Measurements from ENCODE around the gene RPL22L1.
"Not testable (repeated sequence)": the region's sequence is repeated elsewhere in the genome, so short reads cannot be mapped to it uniquely, and the experiment has no call there.

Gene RPL22L1

GRCh38 chr3:170829546-170830272, 40.3 kb downstream of the RPL22L1 start:
- H3K4me3 ChIP-seq (ENCODE audit: low read depth, low read length), result no peak overlapping the region
- no peak overlapping the region for H3K27ac ChIP-seq
- H3K9me3 ChIP-seq (ENCODE audit: severe bottlenecking), result no peaks in the 10 kb centered on the region
- no peaks in the 10 kb centered on the region for H3K27me3 ChIP-seq (ENCODE audit: insufficient read depth, low read depth, severe bottlenecking)
- DNase-seq, result no peak
- TF ChIP-seq CTCF (IDR thresholded peaks at IDR 0.05; ENCODE audit: low read depth, low read length), result no peak
- H3K36me3 ChIP-seq, result no peaks in the 10 kb centered on the region

DNA sequence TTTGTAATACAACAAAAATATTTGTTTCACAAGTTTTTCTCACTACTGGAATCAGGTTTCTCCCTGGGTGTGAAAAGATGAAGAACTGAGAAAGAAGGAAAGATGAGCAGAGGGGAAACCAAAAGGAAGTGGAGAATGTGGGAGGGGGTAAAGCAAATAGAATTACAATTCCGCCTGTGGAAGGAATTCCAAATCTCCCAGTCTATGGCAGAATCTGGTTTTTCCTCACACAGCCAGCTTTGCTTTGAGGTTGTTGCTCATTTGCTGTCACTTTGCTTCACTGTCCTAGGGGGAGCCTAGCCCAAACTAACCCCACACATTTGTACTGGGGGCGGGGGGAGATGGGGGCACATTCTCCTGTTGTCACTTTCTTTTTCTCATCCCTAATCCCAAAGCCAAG, 43.9 kb downstream of the RPL22L1 start:
- no peak for DNase-seq
- Histone ChIP-seq H3K4me3 (ENCODE audit: low read depth, low read length) (no peak overlapping the region), H3K27ac (no peak overlapping the region), H3K9me3 (ENCODE audit: severe bottlenecking) (no peaks in the 10 kb centered on the region), H3K27me3 (ENCODE audit: insufficient read depth, low read depth, severe bottlenecking) (no peaks in the 10 kb centered on the region), H3K36me3 (no peaks in the 10 kb centered on the region)
- TF ChIP-seq CTCF (IDR thresholded peaks at IDR 0.05; ENCODE audit: low read depth, low read length), result no peak

- not testable (repeated sequence) for H3K4me3 ChIP-seq (ENCODE audit: low read depth, low read length); H3K36me3 ChIP-seq; DNase-seq; H3K9me3 ChIP-seq (ENCODE audit: severe bottlenecking); H3K27ac ChIP-seq; H3K27me3 ChIP-seq (ENCODE audit: insufficient read depth, low read depth, severe bottlenecking)
Observed at GRCh38 chr3:170823562-170823961, 46.4 kb downstream of the RPL22L1 start.

- not testable (repeated sequence) for H3K36me3 ChIP-seq; H3K27ac ChIP-seq; H3K27me3 ChIP-seq (ENCODE audit: insufficient read depth, low read depth, severe bottlenecking); H3K4me3 ChIP-seq (ENCODE audit: low read depth, low read length); H3K9me3 ChIP-seq (ENCODE audit: severe bottlenecking); DNase-seq
Observed at GRCh38 chr3:170818325-170818724, 51.7 kb downstream of the RPL22L1 start.

- H3K27me3 ChIP-seq (ENCODE audit: insufficient read depth, low read depth, severe bottlenecking); H3K9me3 ChIP-seq (ENCODE audit: severe bottlenecking); H3K36me3 ChIP-seq; H3K4me3 ChIP-seq (ENCODE audit: low read depth, low read length); DNase-seq; H3K27ac ChIP-seq: not testable (repeated sequence)
Observed at GRCh38 chr3:170817471-170817870, 52.5 kb downstream of the RPL22L1 start.

GRCh38 chr3:170816841-170817240, 53.2 kb downstream of the RPL22L1 start:
- no peaks in the 10 kb centered on the region for H3K27me3 ChIP-seq (ENCODE audit: insufficient read depth, low read depth, severe bottlenecking)
- no peak for TF ChIP-seq CTCF (IDR thresholded peaks at IDR 0.05; ENCODE audit: low read depth, low read length)
- no peak for DNase-seq
- H3K4me3 ChIP-seq (ENCODE audit: low read depth, low read length), result no peak overlapping the region
- no peak overlapping the region for H3K27ac ChIP-seq
- no peaks in the 10 kb centered on the region for H3K9me3 ChIP-seq (ENCODE audit: severe bottlenecking)
- no peaks in the 10 kb centered on the region for H3K36me3 ChIP-seq

- Histone ChIP-seq H3K27me3 (ENCODE audit: insufficient read depth, low read depth, severe bottlenecking) (no peaks in the 10 kb centered on the region), H3K4me3 (ENCODE audit: low read depth, low read length) (no peak overlapping the region), H3K36me3 (no peaks in the 10 kb centered on the region), H3K27ac (no peak overlapping the region), H3K9me3 (ENCODE audit: severe bottlenecking) (no peaks in the 10 kb centered on the region)
- TF ChIP-seq CTCF (IDR thresholded peaks at IDR 0.05; ENCODE audit: low read depth, low read length), result no peak
- no peak for DNase-seq
Observed at GRCh38 chr3:170816341-170816740, 53.7 kb downstream of the RPL22L1 start.
